K562 (cell line): ENCODE results near the gene SBK1. TPM values are rescaled to one million over a fixed set of nuclear protein-coding genes. Genes with fewer than 3 reads are reported as not detected.

Experiments
- ATF1 ChIP-seq, 2 experiments: fragments of 450-650 bp in 1 of 2; IDR thresholded peaks; 2 replicates each; pipeline ENCODE4 v1.6.1; 2016; ENCODE audit warnings: missing compliant biosample characterization in 1 of 2, missing genetic modification characterization in 1 of 2
- C11orf30 ChIP-seq: fragments of 450-650 bp; IDR thresholded peaks from 2 replicates; pipeline ENCODE4 v1.6.1; 2016; ENCODE audit warnings: low read depth, mild to moderate bottlenecking
- CBX8 ChIP-seq: fragments of 200-600 bp; sonication (generic); IDR thresholded peaks from 2 replicates; pipeline ENCODE4 v1.6.1; 2012; ENCODE audit warnings: borderline replicate concordance, mixed run types, low read depth, mild to moderate bottlenecking, moderate library complexity, mixed read lengths, low read length, control low read depth, inconsistent platforms; ENCODE audit not compliant: poor library complexity, severe bottlenecking; ENCODE audit errors: extremely low read depth
- KDM1A ChIP-seq, 2 experiments: fragments of 450-650 bp; IDR thresholded peaks; 2 replicates each; pipeline ENCODE4 v1.6.1; 2016; ENCODE audit warnings: mild to moderate bottlenecking in 2 of 2
- KDM2B ChIP-seq: fragments of 250-450 bp; sonication (Bioruptor Pico); IDR thresholded peaks from 2 replicates; pipeline ENCODE4 v1.8.0; 2021; ENCODE audit warnings: mild to moderate bottlenecking, moderate library complexity
- L3MBTL2 ChIP-seq: fragments of 450-650 bp; IDR thresholded peaks from 2 replicates; pipeline ENCODE4 v1.6.1; 2016; ENCODE audit warnings: mild to moderate bottlenecking, moderate library complexity
- MED1 ChIP-seq: sonication (generic); formaldehyde crosslinking; IDR thresholded peaks from 2 replicates; pipeline ENCODE4 v1.8.1; 2023; ENCODE audit warnings: missing genetic modification reagents, borderline replicate concordance
- RCOR1 ChIP-seq, 2 experiments: IDR thresholded peaks; 2 replicates each; pipeline ENCODE4 v1.6.1; 2012; ENCODE audit warnings: low read depth in 2 of 2, low read length in 2 of 2, borderline replicate concordance in 1 of 2, improper control_type of control experiment in 1 of 2
- SMAD1 ChIP-seq: fragments of 150-350 bp; IDR thresholded peaks from 2 replicates; pipeline ENCODE4 v1.6.1; 2014; ENCODE audit warnings: low read length, low read depth; ENCODE audit not compliant: partially characterized antibody
- XRCC3 ChIP-seq: fragments of 450-650 bp; IDR thresholded peaks from 2 replicates; pipeline ENCODE4 v1.6.1; 2017; ENCODE audit warnings: mild to moderate bottlenecking, moderate library complexity
- ZBTB1 ChIP-seq: sonication (generic); formaldehyde crosslinking; IDR thresholded peaks from 2 replicates; pipeline ENCODE4 v1.8.1; 2023; ENCODE audit warnings: missing genetic modification reagents, low read depth, mild to moderate bottlenecking, borderline replicate concordance
- ZBTB7A ChIP-seq: IDR thresholded peaks from 2 replicates; pipeline ENCODE4 v1.6.1; 2011; ENCODE audit warnings: low read depth, mild to moderate bottlenecking, low read length, moderate library complexity, borderline replicate concordance; ENCODE audit not compliant: control insufficient read depth
- ZNF766 ChIP-seq: fragments of 200-800 bp; sonication (Bioruptor generic); conservative IDR thresholded peaks from 2 replicates; pipeline ENCODE4 v1.6.1; 2016; ENCODE audit warnings: missing genetic modification characterization, missing compliant biosample characterization
- ZNF785 ChIP-seq: fragments of 250-450 bp; sonication (Bioruptor Pico); IDR thresholded peaks from 2 replicates; pipeline ENCODE4 v1.4.0; 2020; ENCODE audit warnings: mild to moderate bottlenecking
- polyA plus RNA-seq, 8 experiments: library from polyadenylated mRNA; depleted of rRNA in 4 of 8; stranded (reverse) in 5 of 8; unstranded in 3 of 8; fragments of >200 nt; fragmentation: Nextera tagmentation in 2 of 8; fragmentation: Illumina TruSeq in 1 of 8; extraction: Ambion mirVana in 2 of 8; extraction: Trizol in 1 of 8; gene quantifications; 2 replicates each; pipeline versions ENCODE4 v1.2.1 to v1.2.3, GENCODE V29; 2011 to 2014; ENCODE audit warnings: inconsistent platforms in 1 of 8, missing spikeins in 1 of 8
- total RNA-seq, 7 experiments: library from RNA; depleted of rRNA in 6 of 7; stranded (reverse); fragments of >200 nt in 6 of 7; fragmentation: Illumina TruSeq in 2 of 7; extraction: Trizol in 2 of 7; gene quantifications; 2 replicates each; pipeline versions ENCODE4 v1.2.1 to v1.2.3, GENCODE V29; 2011 to 2021; ENCODE audit warnings: low replicate concordance in 1 of 7
- TF ChIP-seq, protein P1 (sequence below): sonication (generic); formaldehyde crosslinking; IDR thresholded peaks from 2 replicates; pipeline ENCODE4 v1.8.0; 2022; ENCODE audit warnings: missing genetic modification reagents, mild to moderate bottlenecking, borderline replicate concordance
- TF ChIP-seq, protein P2 (sequence below): fragments of 450-650 bp; formaldehyde crosslinking; IDR thresholded peaks from 2 replicates; pipeline ENCODE4 v1.4.0; 2020; ENCODE audit warnings: mild to moderate bottlenecking
- TF ChIP-seq, protein P3 (sequence below): IDR thresholded peaks from 2 replicates; pipeline ENCODE4 v1.6.1; 2011; ENCODE audit warnings: borderline replicate concordance, low read depth, mild to moderate bottlenecking, moderate library complexity, low read length; ENCODE audit not compliant: insufficient read depth, poor library complexity, severe bottlenecking
- TF ChIP-seq, protein P4 (sequence below): sonication (generic); formaldehyde crosslinking; IDR thresholded peaks from 2 replicates; pipeline ENCODE4 v1.8.0; 2022; ENCODE audit warnings: mild to moderate bottlenecking, missing genetic modification reagents
- TF ChIP-seq, protein P5 (sequence below), 2 experiments: IDR thresholded peaks; 2 replicates each; pipeline ENCODE4 v1.6.1; 2011; ENCODE audit warnings: borderline replicate concordance in 1 of 2, control low read depth in 1 of 2, low read depth in 1 of 2, low read length in 1 of 2, mild to moderate bottlenecking in 1 of 2, mixed read lengths in 1 of 2, moderate library complexity in 1 of 2; ENCODE audit not compliant: insufficient read depth in 1 of 2, insufficient read length in 1 of 2, poor library complexity in 1 of 2, severe bottlenecking in 1 of 2; ENCODE audit errors: extremely low read depth in 1 of 2

The SBK1 gene
- total and polyA plus RNA-seq, 9 of the 15 experiments (the other 6 are each of a cell fraction or from before 2014, with no cell fraction given): 0.01 to 0.07 (median 0.03) TPM; not detected in 6

DNA sequence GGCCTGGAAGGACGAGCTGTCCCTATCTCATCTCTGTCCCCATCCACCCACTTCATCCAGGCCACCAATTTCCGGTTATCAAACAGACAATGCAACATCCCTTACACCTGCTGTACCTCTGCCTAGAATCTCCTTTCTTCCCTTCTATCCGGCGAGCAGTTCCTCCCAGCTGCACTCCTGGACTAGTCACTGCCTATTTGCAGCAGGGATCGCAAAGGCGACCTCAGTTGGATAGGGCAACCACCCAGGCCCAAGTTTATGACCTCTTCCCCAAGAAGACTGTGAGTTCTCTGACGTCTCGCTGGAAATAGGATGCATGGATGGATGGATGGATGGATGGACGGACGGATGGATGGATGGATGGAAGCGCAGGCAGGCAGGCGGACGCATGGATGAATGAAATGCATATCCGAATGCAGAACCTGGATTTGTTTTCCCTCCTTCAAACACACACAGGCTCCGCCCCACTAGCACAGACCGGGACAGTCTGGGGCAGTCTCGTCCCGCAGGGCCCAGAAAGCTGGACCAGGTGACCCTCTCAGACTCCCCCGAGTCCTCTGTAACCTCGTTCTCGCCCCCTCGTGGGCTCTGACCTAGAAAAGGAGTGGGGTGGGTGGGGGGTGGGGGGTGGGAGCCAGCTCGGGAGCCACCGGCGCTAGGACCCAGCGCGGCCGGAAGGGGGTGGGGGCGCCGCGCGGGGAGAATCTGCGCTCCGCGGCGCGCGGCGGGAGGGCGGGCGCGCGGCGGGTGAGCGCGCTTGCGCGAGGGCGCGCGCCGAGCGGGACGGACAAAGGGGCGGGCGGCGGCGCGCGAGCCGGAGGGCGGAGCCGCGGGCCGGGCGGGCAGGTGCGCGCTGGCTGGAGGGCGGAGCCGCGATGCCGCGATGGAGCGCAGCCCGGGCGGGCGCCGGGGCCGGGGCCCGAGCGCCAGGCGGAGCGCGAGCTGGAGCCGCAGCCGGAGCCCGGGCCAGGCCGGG, at the start of gene SBK1 (continued):
- TF ChIP-seq, protein P1, sequence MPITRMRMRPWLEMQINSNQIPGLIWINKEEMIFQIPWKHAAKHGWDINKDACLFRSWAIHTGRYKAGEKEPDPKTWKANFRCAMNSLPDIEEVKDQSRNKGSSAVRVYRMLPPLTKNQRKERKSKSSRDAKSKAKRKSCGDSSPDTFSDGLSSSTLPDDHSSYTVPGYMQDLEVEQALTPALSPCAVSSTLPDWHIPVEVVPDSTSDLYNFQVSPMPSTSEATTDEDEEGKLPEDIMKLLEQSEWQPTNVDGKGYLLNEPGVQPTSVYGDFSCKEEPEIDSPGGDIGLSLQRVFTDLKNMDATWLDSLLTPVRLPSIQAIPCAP (CRISPR knock-in tag): no peak
- TF ChIP-seq, protein P2, sequence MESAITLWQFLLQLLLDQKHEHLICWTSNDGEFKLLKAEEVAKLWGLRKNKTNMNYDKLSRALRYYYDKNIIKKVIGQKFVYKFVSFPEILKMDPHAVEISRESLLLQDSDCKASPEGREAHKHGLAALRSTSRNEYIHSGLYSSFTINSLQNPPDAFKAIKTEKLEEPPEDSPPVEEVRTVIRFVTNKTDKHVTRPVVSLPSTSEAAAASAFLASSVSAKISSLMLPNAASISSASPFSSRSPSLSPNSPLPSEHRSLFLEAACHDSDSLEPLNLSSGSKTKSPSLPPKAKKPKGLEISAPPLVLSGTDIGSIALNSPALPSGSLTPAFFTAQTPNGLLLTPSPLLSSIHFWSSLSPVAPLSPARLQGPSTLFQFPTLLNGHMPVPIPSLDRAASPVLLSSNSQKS (CRISPR knock-in tag): no peak
- TF ChIP-seq XRCC3 (no peak), C11orf30 (no peak), KDM1A (IDR thresholded peaks at IDR 0.05) (peak; percentile 27 to 32; a peak in 1 of 4 replicates), ZBTB1 (CRISPR knock-in tag) (no peak), SMAD1 (no peak), MED1 (CRISPR knock-in tag) (no peak), L3MBTL2 (no peak), KDM2B (no peak), ATF1 (CRISPR knock-in tag; IDR thresholded peaks at IDR 0.05) (no peak), ATF1 (tag; IDR thresholded peaks at IDR 0.05) (no peak), RCOR1 (IDR thresholded peaks at IDR 0.05; ENCODE audit: borderline replicate concordance in 1 of 2, low read depth in 2 of 2, low read length in 2 of 2) (peak in 1 of 2 experiments; percentile 15; a peak in 1 of 4 replicates), ZBTB7A (no peak; the same call in 1 of the 2 replicates), ZNF766 (CRISPR knock-in tag) (peak; percentile 84), CBX8 (no peak), ZNF785 (CRISPR knock-in tag) (no peak)
- TF ChIP-seq, protein P3, sequence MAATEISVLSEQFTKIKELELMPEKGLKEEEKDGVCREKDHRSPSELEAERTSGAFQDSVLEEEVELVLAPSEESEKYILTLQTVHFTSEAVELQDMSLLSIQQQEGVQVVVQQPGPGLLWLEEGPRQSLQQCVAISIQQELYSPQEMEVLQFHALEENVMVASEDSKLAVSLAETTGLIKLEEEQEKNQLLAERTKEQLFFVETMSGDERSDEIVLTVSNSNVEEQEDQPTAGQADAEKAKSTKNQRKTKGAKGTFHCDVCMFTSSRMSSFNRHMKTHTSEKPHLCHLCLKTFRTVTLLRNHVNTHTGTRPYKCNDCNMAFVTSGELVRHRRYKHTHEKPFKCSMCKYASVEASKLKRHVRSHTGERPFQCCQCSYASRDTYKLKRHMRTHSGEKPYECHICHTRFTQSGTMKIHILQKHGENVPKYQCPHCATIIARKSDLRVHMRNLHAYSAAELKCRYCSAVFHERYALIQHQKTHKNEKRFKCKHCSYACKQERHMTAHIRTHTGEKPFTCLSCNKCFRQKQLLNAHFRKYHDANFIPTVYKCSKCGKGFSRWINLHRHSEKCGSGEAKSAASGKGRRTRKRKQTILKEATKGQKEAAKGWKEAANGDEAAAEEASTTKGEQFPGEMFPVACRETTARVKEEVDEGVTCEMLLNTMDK: no peak
- TF ChIP-seq, protein P4, sequence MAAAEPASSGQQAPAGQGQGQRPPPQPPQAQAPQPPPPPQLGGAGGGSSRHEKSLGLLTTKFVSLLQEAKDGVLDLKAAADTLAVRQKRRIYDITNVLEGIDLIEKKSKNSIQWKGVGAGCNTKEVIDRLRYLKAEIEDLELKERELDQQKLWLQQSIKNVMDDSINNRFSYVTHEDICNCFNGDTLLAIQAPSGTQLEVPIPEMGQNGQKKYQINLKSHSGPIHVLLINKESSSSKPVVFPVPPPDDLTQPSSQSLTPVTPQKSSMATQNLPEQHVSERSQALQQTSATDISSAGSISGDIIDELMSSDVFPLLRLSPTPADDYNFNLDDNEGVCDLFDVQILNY (CRISPR knock-in tag): no peak
- TF ChIP-seq, protein P5, sequence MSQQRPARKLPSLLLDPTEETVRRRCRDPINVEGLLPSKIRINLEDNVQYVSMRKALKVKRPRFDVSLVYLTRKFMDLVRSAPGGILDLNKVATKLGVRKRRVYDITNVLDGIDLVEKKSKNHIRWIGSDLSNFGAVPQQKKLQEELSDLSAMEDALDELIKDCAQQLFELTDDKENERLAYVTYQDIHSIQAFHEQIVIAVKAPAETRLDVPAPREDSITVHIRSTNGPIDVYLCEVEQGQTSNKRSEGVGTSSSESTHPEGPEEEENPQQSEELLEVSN (IDR thresholded peaks at IDR 0.05; ENCODE audit: borderline replicate concordance in 1 of 2, extremely low read depth in 1 of 2, insufficient read depth in 1 of 2, insufficient read length in 1 of 2, low read depth in 1 of 2, low read length in 1 of 2, poor library complexity in 1 of 2, severe bottlenecking in 1 of 2): peak in 1 of 2 experiments; percentile 74
